HG03060 (cell line): ENCODE results near the gene ABLIM2.

Experiments used
- ATAC-seq: cut with Tn5 transposase; IDR thresholded peaks from one replicate; pipeline ENCODE4 v1.9.1; 2021; ENCODE audit warnings: low read depth, moderate number of reproducible peaks; ENCODE audit not compliant: unreplicated experiment

The ABLIM2 gene

GRCh38 chr4:8013976-8014726 is 144.5 kb downstream of the ABLIM2 start:
- no peak for ATAC-seq

GRCh38 chr4:8012517-8012916 is 146.1 kb downstream of the ABLIM2 start:
- ATAC-seq = no peak

DNA sequence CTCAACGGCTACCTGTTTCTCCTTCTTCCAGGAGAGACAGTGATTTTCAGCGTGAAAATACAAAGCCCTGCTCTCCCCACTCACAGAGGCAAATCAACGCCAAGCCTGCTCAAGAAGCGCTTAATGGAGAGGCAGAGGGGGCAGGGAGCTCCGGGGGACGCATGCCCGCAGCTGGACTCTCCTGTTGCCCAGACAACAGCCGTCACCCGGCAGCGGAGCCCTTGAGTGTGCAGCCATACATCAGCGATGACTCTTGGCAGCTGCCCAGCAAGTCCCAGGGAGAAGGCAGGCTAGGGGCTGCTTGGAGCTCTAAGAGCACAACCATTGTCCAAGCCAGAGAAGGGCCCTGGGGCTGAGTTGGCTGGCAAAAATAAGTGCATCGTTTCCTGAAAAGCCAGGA is 148.0 kb downstream of the ABLIM2 start:
- ATAC-seq = no peak

- ATAC-seq = no peak
Measured at GRCh38 chr4:8009710-8010511, 148.7 kb downstream of the ABLIM2 start.

DNA sequence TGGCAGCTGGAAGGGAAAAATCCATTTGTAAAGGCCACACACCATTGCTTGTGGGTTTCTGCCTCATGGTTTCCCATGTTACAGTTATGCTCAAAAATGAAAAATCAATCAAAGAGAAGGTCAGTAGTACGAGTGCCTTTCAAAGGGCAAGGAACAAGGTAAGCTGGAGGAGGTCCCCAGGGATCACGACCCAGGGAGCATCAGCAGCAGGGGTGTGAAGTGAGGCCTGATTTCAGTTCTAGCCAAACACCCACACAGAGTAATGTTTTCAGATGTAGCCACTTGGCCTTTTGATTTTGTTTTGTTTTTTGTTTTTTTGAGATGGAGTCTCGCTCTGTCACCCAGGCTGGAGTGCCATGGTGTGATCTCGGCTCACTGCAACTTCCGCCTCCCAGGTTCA is 149.5 kb downstream of the ABLIM2 start:
- ATAC-seq = no peak

- ATAC-seq = no peak
Measured at GRCh38 chr4:8008391-8008790, 150.2 kb downstream of the ABLIM2 start.

GRCh38 chr4:8007581-8007980 is 151.0 kb downstream of the ABLIM2 start:
- no peak for ATAC-seq

- no peak for ATAC-seq
Measured at GRCh38 chr4:8006471-8006870, 152.1 kb downstream of the ABLIM2 start.

GRCh38 chr4:8005814-8006215 is 152.8 kb downstream of the ABLIM2 start:
- no peak for ATAC-seq

GRCh38 chr4:8005033-8005808 is 153.4 kb downstream of the ABLIM2 start:
- no peak for ATAC-seq

DNA sequence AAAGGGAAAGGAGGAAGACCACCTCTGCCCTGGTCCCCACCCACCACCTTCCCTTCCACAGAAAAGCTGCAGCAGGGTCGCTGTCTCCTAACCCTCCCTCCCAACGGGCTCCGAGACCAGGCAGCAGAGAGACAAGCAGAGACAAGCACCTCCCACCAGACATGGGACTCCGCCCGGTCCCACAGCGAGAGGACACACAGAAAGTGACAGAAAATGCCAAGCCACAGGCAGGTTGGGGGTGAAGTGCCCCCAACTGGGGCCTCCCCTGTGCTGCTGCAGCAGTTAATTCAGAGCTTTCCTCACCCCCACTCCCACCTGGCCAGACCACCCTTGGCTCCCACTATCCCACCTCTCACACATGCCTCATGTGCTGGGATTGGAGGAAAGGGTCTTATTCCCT is 154.5 kb downstream of the ABLIM2 start:
- no peak for ATAC-seq

- ATAC-seq = no peak
Measured at GRCh38 chr4:8002525-8003309, 155.9 kb downstream of the ABLIM2 start.

GRCh38 chr4:8001564-8002355 is 156.9 kb downstream of the ABLIM2 start:
- no peak for ATAC-seq

DNA sequence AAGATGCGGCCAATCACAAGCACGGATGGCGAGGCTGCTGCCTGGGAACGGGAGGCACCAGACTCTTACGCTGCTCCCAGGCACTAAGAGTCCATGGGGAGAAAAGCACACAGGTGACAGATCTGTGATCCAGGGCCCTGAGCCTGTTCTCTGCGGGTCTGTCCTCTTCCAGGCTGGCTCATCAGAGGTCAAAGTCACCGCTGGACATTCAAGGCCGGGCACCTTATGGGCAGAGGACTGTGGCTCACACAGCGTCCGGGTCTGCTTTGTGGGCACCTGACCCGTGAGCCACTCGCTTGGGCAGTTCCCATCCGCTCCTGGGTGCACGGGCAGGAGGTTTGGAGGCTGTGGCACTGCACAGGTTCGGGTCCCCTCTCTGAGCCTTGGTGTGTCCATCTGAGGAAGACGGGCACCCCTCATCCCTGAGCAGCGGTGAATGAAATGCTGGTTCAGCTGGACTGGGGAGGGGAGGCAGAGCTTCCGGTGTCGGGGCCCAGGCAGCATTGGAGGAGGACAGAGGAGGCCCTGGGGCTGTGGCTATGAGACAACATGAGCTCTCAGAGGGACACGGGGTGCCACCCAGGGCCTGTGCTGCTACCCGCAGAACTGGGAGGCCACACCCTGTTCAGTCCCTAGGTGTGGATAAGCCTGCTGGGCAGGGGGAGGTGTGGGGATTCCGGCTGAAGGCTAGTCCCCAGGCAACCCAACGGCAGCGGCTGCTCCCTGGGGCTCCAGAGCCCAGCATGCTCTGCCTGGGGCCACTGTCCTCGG is 157.7 kb downstream of the ABLIM2 start:
- no peak for ATAC-seq

GRCh38 chr4:8000247-8000646 is 158.4 kb downstream of the ABLIM2 start:
- ATAC-seq = no peak

DNA sequence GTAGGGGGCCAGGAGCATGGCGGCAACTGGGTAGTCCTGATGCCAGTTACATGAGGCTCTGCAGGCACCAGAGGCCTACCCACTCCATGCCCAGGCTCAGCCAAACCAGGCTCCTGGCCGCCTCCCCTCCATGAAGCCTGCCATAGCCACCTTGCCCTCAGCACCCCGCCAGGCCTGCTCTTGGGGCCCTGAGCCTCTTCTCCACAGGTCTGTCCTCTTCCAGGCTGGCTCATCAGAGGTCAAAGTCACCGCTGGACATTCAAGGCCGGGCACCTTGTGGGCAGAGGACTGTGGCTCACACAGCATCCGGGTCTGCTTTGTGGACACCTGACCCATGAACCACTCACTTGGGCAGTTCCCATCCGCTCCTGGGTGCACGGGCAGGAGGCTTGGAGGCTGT is 158.9 kb downstream of the ABLIM2 start:
- no peak for ATAC-seq

GRCh38 chr4:7999279-7999678 is 159.3 kb downstream of the ABLIM2 start:
- no peak for ATAC-seq

GRCh38 chr4:7998447-7998846 is 160.2 kb downstream of the ABLIM2 start:
- no peak for ATAC-seq

DNA sequence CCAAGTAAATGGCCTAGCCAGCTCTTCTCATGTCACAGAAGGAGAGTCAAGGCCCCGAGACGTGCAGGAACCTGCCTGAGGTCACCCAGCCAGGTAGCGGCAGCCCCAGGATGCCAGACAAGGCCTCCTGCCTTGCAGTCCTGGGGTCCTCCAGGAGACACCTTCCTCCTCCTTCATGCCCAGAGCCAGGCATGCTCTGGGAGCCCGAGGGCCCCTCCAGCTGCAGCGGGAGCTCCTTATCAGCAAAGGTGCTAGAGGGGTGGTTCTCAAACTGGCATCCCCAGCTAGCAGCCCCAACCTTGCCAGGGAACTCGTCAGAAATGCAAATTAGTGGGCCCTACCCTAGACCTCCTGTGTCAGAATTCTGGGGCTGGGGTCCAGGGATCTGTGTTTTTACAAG is 162.7 kb downstream of the ABLIM2 start:
- no peak for ATAC-seq
